DMS 273 treated with DMSO at 0.1 percent for 48 hours (cell line): ENCODE data around the gene PCDHGB6.
"Not testable (repeated sequence)": the region's sequence is repeated elsewhere in the genome, so short reads cannot be mapped to it uniquely, and the experiment has no call there.

Experiments used
- DNase-seq: peaks from one replicate; lab custom pipeline; 2025; lab: John Stamatoyannopoulos, UW

The PCDHGB6 gene

DNA sequence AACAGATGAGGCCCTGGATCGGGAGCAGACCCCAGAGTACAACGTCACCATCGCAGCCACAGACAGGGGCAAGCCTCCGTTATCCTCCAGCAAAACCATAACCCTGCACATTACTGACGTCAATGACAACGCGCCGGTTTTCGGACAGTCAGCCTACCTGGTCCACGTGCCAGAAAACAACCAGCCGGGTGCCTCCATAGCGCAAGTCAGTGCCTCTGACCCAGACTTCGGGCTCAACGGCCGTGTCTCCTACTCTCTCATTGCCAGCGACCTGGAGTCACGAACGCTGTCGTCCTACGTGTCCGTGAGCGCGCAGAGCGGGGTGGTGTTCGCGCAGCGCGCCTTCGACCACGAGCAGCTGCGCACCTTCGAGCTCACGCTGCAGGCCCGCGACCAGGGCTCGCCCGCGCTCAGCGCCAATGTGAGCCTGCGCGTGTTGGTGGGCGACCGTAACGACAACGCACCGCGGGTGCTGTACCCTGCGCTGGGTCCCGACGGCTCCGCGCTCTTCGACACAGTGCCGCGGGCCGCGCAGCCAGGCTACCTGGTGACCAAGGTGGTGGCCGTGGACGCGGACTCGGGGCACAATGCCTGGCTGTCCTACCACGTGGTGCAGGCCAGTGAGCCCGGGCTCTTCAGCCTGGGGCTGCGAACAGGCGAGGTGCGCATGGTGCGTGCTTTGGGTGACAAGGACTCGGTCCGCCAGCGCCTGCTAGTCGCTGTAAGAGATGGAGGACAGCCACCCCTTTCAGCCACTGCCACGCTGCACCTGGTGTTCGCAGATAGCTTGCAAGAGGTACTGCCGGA, 11.5 kb downstream of the PCDHGB6 start:
- DNase-seq = no peak

DNA sequence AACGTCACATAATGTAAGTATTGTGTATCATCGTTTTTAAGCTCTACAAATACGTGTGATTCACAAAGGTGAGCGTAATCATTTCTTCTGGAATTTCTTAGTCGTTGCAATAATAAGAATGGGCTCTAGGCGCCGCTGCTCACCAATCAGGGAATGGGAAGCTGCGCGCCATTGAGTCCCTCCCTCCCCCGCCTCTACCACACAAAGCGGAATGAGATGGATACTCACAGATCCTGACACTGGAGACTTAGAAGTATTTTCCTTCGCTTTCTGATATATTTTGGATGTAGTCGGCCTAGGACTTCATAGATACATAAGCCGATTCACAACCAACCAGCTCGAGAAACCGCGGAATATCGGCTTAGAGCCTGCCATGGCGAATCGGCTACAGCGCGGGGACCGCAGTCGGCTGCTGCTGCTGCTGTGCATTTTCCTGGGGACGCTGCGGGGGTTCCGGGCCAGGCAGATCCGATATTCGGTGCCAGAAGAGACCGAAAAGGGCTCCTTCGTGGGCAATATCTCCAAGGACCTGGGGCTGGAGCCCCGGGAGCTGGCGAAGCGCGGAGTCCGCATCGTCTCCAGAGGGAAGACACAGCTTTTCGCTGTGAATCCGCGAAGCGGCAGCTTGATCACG, 13.2 kb downstream of the PCDHGB6 start, which contains the start of gene PCDHGA11:
PCDHGA11 (plus strand) TSS at position 197 of the 634 bp plus-strand sequence; CDS start at position 374, 177 bp downstream.
- no peak for DNase-seq

DNA sequence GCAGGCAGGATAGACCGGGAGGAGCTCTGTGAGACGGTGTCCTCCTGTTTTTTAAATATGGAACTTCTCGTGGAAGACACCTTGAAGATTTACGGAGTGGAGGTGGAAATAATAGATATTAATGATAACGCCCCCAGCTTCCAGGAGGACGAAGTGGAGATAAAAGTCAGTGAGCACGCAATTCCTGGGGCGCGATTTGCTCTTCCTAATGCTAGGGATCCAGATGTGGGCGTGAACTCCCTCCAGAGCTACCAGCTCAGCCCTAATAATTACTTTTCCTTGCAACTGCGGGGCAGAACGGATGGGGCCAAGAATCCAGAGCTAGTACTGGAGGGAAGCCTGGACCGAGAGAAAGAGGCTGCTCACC, 13.7 kb downstream of the PCDHGB6 start:
- DNase-seq = no peak

DNA sequence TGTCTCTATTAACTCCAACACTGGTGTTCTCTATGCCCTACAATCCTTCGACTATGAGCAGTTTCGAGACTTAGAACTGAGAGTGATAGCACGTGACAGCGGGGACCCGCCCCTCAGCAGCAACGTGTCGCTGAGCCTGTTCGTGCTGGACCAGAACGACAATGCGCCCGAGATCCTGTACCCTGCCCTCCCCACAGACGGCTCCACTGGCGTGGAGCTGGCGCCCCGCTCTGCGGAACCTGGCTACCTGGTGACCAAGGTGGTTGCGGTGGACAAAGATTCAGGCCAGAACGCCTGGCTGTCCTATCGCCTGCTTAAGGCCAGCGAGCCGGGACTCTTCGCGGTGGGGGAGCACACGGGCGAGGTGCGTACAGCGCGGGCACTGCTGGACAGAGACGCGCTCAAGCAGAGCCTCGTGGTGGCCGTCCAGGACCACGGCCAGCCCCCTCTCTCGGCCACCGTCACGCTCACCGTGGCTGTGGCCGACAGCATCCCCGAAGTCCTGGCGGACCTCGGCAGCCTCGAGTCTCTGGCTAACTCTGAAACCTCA, 15.0 kb downstream of the PCDHGB6 start:
- DNase-seq = no peak

DNA sequence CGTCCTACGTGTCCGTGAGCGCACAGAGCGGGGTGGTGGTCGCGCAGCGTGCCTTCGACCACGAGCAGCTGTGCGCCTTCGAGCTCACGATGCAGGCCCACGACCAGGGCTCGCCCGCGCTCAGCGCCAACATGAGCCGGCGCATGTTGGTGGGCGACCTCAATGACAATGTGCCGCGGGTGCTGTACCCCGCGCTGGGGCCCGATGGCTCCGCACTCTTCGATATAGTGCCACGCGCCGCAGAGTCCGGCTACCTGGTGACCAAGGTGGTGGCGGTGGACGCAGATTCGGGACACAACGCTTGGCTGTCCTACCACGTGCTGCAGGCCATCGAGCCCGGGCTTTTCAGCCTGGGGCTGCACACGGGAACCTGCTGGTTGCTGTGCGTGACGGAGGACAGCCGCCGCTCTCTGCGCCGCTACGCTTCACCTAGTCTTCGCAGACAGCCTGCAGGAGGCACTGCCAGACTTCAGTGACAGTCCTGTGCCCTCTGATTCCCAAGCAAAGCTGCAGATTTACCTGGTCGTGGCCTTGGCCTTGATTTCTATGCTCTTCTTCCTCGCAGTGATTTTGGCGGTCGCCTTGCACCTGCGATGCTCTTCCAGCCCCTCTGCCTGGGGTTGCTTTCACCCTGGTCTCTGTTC, 20.1 kb downstream of the PCDHGB6 start:
- no peak for DNase-seq

DNA sequence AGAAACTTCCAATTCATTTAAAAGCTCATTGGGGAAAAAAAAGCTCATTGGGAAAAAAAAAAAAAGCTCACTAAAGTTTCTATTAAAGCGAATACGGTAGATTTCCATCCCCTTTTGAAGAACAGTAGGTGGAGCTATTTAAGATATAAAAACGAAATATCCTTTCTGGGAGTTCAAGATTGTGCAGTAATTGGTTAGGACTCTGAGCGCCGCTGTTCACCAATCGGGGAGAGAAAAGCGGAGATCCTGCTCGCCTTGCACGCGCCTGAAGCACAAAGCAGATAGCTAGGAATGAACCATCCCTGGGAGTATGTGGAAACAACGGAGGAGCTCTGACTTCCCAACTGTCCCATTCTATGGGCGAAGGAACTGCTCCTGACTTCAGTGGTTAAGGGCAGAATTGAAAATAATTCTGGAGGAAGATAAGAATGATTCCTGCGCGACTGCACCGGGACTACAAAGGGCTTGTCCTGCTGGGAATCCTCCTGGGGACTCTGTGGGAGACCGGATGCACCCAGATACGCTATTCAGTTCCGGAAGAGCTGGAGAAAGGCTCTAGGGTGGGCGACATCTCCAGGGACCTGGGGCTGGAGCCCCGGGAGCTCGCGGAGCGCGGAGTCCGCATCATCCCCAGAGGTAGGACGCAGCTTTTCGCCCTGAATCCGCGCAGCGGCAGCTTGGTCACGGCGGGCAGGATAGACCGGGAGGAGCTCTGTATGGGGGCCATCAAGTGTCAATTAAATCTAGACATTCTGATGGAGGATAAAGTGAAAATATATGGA, 22.7 kb downstream of the PCDHGB6 start, which contains the start of gene PCDHGA12:
PCDHGA12 (plus strand) TSS at position 176 of the 782 bp plus-strand sequence; CDS start at position 429, 253 bp downstream.
- DNase-seq = no peak

DNA sequence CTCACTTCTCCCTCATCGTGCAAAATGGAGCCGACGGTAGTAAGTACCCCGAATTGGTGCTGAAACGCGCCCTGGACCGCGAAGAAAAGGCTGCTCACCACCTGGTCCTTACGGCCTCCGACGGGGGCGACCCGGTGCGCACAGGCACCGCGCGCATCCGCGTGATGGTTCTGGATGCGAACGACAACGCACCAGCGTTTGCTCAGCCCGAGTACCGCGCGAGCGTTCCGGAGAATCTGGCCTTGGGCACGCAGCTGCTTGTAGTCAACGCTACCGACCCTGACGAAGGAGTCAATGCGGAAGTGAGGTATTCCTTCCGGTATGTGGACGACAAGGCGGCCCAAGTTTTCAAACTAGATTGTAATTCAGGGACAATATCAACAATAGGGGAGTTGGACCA, 23.5 kb downstream of the PCDHGB6 start:
- no peak for DNase-seq

DNA sequence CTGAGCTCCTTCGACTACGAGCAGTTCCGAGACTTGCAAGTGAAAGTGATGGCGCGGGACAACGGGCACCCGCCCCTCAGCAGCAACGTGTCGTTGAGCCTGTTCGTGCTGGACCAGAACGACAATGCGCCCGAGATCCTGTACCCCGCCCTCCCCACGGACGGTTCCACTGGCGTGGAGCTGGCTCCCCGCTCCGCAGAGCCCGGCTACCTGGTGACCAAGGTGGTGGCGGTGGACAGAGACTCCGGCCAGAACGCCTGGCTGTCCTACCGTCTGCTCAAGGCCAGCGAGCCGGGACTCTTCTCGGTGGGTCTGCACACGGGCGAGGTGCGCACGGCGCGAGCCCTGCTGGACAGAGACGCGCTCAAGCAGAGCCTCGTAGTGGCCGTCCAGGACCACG, 24.5 kb downstream of the PCDHGB6 start:
- not testable (repeated sequence) for DNase-seq

DNA sequence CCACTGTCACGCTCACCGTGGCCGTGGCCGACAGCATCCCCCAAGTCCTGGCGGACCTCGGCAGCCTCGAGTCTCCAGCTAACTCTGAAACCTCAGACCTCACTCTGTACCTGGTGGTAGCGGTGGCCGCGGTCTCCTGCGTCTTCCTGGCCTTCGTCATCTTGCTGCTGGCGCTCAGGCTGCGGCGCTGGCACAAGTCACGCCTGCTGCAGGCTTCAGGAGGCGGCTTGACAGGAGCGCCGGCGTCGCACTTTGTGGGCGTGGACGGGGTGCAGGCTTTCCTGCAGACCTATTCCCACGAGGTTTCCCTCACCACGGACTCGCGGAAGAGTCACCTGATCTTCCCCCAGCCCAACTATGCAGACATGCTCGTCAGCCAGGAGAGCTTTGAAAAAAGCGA, 24.9 kb downstream of the PCDHGB6 start:
- not testable (repeated sequence) for DNase-seq

DNA sequence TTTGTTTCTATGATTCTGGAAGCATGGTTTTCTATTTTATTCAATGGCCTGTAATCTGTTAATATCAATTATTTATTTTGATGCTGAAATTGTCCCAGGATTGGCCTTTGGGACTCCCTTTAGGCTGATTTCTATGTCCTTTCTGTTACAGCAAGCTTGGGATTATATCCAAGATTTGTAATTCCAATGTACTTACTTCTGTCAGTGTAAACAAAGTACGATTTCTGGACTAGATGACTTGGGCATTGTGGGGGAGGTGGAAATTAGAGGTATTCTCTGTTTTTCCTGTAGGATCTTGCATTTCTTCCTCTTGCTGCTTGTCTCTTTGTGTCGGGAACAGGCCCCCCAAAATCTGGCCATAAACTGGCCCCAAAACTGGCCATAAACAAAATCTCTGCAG, 26.2 kb downstream of the PCDHGB6 start:
- no peak for DNase-seq

DNA sequence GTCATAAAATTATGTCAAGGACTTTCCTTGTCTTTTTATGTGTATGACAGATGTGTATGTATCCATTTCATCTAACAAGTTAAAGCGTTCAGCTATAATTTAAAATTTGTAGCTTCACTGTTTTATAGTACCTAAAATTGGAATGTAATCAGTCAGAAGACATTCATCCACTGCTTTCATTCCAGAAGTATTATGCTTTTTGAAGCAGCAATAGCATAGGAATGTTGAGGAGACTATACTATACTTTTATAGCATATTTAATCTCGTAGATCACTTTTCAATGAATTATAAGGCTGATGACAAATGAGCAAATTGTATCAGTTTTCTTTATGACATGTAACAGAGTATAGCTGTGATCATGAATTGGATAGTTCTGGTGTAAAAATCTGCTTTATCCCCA, 29.4 kb downstream of the PCDHGB6 start:
- no peak for DNase-seq

DNA sequence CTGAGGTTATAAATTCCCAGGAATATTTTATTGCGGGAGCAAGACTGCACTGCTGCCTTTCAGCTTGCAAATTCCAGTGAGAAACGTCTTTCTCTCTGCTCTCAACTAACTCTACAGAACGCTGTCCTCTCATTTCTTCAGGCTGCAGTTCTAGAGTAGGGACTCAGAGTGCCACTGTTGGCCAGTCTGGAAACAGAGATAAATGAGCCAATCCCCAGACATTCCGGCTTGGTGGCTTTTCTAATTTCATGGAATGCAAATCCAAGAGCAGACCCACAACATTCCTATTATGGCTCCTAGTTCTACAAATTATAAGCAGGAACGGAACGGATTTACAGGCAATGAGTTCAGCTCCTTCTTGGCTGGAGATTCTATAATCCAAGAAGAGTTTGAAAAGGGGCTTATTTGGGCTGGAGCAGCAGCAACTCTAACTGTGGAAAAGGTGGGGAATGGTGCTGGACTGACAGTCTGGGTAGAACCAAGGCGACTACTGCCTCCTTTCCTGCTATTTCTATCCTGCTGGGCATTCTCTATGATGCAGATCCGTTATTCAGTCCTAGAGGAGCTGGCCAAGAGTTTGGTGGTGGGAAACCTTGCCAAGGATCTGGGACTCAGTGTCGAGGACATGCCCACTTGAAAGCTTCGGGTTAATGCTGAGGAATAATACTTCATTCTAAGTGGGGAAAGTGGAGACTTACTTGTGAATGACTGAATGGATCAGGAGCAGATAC, 31.8 kb downstream of the PCDHGB6 start:
- no peak for DNase-seq

DNA sequence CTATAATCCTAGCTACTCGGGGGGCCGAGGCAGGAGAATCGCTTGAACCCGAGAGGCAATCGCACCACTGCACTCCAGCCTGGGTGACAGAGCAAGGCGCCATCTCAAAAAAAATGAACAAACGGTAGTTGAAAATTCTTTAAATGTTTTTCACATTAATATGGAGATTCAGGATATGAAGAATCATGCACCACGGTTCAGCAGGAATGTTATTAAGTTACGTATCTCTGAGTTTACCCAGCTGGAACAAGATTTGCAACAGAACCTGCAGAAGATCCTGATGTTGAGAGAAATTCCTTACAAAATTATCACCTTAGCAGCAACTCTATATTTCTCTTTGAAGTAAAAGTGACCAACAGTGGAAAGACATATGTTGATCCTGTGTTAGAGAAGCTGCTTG, 32.5 kb downstream of the PCDHGB6 start:
- DNase-seq = no peak

DNA sequence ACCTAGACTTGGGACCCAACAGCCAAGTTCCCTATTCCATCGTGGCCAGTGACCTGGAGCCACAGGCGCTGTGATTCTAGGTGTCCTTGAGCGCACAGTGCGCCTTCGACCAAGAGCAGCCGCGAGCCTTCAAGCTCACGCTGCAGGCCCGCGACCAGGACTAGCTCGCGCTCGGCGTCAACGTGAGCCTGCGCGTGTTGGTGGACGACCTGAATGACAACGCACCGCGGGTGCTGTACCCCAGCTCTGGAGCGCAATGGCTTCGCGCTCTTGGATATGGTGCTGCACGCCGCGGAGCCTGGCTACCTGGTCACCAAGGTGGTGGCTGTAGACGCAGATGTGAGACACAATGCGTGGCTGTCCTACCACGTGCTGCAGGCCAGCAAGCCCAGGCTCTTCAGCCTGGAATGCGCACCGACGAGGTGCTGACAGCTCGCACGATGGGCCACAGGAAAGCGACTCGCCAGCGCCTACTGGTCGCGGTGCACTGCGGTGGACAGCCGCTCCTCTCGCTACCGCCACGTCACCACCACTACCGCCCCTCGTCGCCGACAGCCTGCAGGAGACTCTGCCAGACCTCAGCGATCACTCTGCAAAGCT, 33.9 kb downstream of the PCDHGB6 start:
- no peak for DNase-seq
